Heart left ventricle (tissue), 16 donors: ENCODE measurements around the gene CCR2. TPM values are rescaled to one million over a fixed set of nuclear protein-coding genes. Genes with fewer than 3 reads are reported as not detected.
"Not testable (repeated sequence)": the region's sequence is repeated elsewhere in the genome, so short reads cannot be mapped to it uniquely, and the experiment has no call there.

Experiments used
- ATAC-seq, 4 donors: fragments of 200-7000 bp; cut with Tn5 transposase; one replicate each; pipeline ENCODE4 v1.9.1; 2020 to 2022; ENCODE audit warnings: moderate library complexity in 4 of 4, mild to moderate bottlenecking in 3 of 4, moderate number of reproducible peaks in 1 of 4
- DNase-seq, 5 donors: peaks; one replicate each; pipeline ENCODE4 v3.0.0-alpha.2; 2020
- H3K27ac ChIP-seq, 12 donors: fragments of 200-600 bp; sonication (generic) in 4 of 12; one replicate each; pipeline versions ENCODE4 v1.5.0 to v1.8.0; 2016 to 2022; ENCODE audit warnings: mild to moderate bottlenecking in 2 of 12
- H3K27me3 ChIP-seq, 9 donors: fragments of 200-600 bp; sonication (generic) in 2 of 9; one replicate each; pipeline versions ENCODE4 v1.5.1 to v1.8.0; 2016 to 2022; ENCODE audit warnings: mild to moderate bottlenecking in 3 of 9
- H3K36me3 ChIP-seq, 9 donors: fragments of 200-600 bp; sonication (generic) in 2 of 9; one replicate each; pipeline versions ENCODE4 v1.5.0 to v1.8.0; 2018 to 2022; ENCODE audit warnings: mild to moderate bottlenecking in 2 of 9
- H3K4me1 ChIP-seq, 12 donors: fragments of 200-600 bp; sonication (generic) in 4 of 12; one replicate each; pipeline versions ENCODE4 v1.5.0 to v1.8.0; 2016 to 2022; ENCODE audit warnings: mild to moderate bottlenecking in 3 of 12
- H3K4me3 ChIP-seq, 12 donors: fragments of 200-600 bp; sonication (generic) in 4 of 12; one replicate each; pipeline versions ENCODE4 v1.5.0 to v1.8.0; 2017 to 2022; ENCODE audit warnings: mild to moderate bottlenecking in 9 of 12, moderate library complexity in 4 of 12
- H3K9me3 ChIP-seq, 12 donors: fragments of 200-600 bp; sonication (generic) in 4 of 12; one replicate each; pipeline versions ENCODE4 v1.5.0 to v1.8.0; 2016 to 2022; ENCODE audit warnings: mild to moderate bottlenecking in 1 of 12
- POLR2A ChIP-seq, 2 donors: fragments of 450-650 bp; IDR thresholded peaks; one replicate each; pipeline ENCODE4 v1.6.1; 2017; ENCODE audit warnings: antibody characterized with exemption in 2 of 2, mild to moderate bottlenecking in 2 of 2, moderate library complexity in 2 of 2
- WGBS, 4 donors: extraction: QIAGEN DNeasy Blood & Tissue Kit in 2 of 4; methylation state at CpG; one replicate each; pipeline versions ENCODE4 v1.1.5 to v1.1.7; 2013 to 2018; 5-methylcytosine and 5-hydroxymethylcytosine counted together
- intact Hi-C, 10 donors: fragments of 100-400 bp; cut with DNase I; formaldehyde crosslinking; loops; one replicate each; pipeline versions ENCODE4 v1.11.1 to v1.14.2; 2022
- polyA plus RNA-seq, 2 donors: library from polyadenylated mRNA; stranded (reverse); fragments of 200-250 nt; gene quantifications; one replicate each; pipeline ENCODE4 v1.2.3, GENCODE V29; 2013
- total RNA-seq, 9 donors: library from RNA; depleted of rRNA in 2 of 9; stranded (reverse); fragments of >200 nt in 2 of 9; fragmentation: NEBNext Ultra II Directional in 3 of 9; extraction: Animal tissue kit (Norgen Biotek cat#: 25700) in 3 of 9; gene quantifications; one replicate each; pipeline versions ENCODE4 v1.1.0 to v1.2.4, GENCODE V29; 2016 to 2023
- TF ChIP-seq, protein P1 (sequence below), 12 donors: fragments of 200-600 bp; sonication (generic) in 4 of 12; IDR thresholded peaks; one replicate each; pipeline versions ENCODE4 v1.5.0 to v1.8.0; 2018 to 2022; ENCODE audit warnings: antibody characterized with exemption in 12 of 12, mild to moderate bottlenecking in 5 of 12
- donor health status: ischemic (EF 13 %, LVEDD 7.1; RV severe dilation, severe dysfunction).
- donor health status: healthy with polysubstance abuse.
- donor health status: DM: no; HTN: yes; CAD: no.
- donor health status: DM: no; HTN: no; CAD: no.
- donor health status: ischemic (EF 25% LVEDD 6.9; RV normal size, moderate dysfunction).
- donor health status: ischemic (EF 25% LVEDD 5.7; RV mildly dilated, moderate dysfunction).
- donor health status: healthy.
- donor health status: DM: yes; HTN: yes; CAD: no.
- donor health status: ischemic (EF 35%, LVEDD 5.7; RV mildly dilated, moderate dysfunction).
- donor health status: nonischemic (EF 11% LVEDD 7.7; RV severe dilation, severe dysfunction).
- donor health status: DM: yes; HTN: yes; CAD: no.
- donor health status: PGD.
- donor health status: ischemic (EF 29% LVEDD 5.4; RV normal size, mild dysfunction).
- donor health status: nonischemic (EF 23%, LVEDD 6.1; RV moderate dilation, normal function).

CCR2 gene
- total and polyA plus RNA-seq, 11 donors = 0.23 to 10.5 (median 0.93) TPM

DNA sequence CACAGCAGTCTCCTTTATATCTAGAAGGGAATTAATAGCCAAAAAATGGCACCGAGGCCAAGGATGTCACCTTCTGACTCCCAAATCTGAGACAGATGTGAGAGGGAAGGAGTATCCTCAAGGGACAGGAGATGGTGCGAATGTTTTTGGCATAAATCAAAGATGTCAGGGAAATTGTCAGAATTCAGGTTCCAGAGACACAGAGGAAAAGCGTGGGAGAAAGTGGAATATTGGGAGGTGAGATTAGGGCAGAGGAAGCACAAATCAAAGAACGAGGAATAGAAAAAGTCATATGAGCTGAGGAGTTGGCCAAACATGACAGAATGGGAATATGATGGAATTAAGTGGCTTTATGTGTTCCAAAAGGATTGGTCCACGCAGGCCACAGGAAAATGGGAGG is 46.9 kb downstream of the CCR2 start:
- WGBS, 4 donors = 67 to 82% (median 70%) methylated on average over 5 of the region's 5 CpGs
- TF ChIP-seq, protein P1, sequence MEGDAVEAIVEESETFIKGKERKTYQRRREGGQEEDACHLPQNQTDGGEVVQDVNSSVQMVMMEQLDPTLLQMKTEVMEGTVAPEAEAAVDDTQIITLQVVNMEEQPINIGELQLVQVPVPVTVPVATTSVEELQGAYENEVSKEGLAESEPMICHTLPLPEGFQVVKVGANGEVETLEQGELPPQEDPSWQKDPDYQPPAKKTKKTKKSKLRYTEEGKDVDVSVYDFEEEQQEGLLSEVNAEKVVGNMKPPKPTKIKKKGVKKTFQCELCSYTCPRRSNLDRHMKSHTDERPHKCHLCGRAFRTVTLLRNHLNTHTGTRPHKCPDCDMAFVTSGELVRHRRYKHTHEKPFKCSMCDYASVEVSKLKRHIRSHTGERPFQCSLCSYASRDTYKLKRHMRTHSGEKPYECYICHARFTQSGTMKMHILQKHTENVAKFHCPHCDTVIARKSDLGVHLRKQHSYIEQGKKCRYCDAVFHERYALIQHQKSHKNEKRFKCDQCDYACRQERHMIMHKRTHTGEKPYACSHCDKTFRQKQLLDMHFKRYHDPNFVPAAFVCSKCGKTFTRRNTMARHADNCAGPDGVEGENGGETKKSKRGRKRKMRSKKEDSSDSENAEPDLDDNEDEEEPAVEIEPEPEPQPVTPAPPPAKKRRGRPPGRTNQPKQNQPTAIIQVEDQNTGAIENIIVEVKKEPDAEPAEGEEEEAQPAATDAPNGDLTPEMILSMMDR (IDR thresholded peaks at IDR 0.05) = no peak
- no peak for TF ChIP-seq POLR2A (IDR thresholded peaks at IDR 0.05)
- intact Hi-C loops = no loop called here

GRCh38 chr3:46401579-46401978 is 47.7 kb downstream of the CCR2 start:
- TF ChIP-seq POLR2A (IDR thresholded peaks at IDR 0.05) = no peak
- TF ChIP-seq, protein P1 (IDR thresholded peaks at IDR 0.05) = no peak
- no peak overlapping the region for H3K4me3 ChIP-seq
- no peaks in the 10 kb centered on the region for H3K36me3 ChIP-seq
- WGBS, 4 donors = 92 to 94% (median 94%) methylated on average over 2 of the region's 2 CpGs
- peaks cover 0 to 47% (median 10%) of the 10 kb centered on the region in 12 donors for H3K4me1 ChIP-seq
- no peaks in the 10 kb centered on the region for H3K27me3 ChIP-seq
- no peak overlapping the region for H3K27ac ChIP-seq
- intact Hi-C loops = no loop called here
- ATAC-seq = no peak
- no peaks in the 10 kb centered on the region for H3K9me3 ChIP-seq
- no peak for DNase-seq

More for the DNA sequence above, 46.9 kb downstream of the CCR2 start:
- Histone ChIP-seq H3K27ac (no peak overlapping the region), H3K27me3 (no peaks in the 10 kb centered on the region), H3K4me1 (peaks cover 0 to 49% (median 7%) of the 10 kb centered on the region in 12 donors), H3K4me3 (no peak overlapping the region), H3K9me3 (no peaks in the 10 kb centered on the region), H3K36me3 (no peaks in the 10 kb centered on the region)
- ATAC-seq (no peak), DNase-seq (no peak)

- DNase-seq, H3K9me3 ChIP-seq, H3K27me3 ChIP-seq, H3K27ac ChIP-seq, H3K4me3 ChIP-seq, ATAC-seq, intact Hi-C loops, H3K36me3 ChIP-seq: not testable (repeated sequence)
- WGBS, 4 donors = 95 to 98% (median 95%) methylated on average over 4 of the region's 4 CpGs
- H3K4me1 ChIP-seq = peaks cover 0 to 54% (median 15%) of the 10 kb centered on the region in 12 donors
These were observed 49.0 kb downstream of the CCR2 start for GRCh38 chr3:46402902-46403301.

GRCh38 chr3:46405301-46406019 is 51.5 kb downstream of the CCR2 start:
- intact Hi-C loops = no loop called here
- 45 to 59% (median 51%) methylated on average over 11 of the region's 11 CpGs for WGBS, 4 donors
- H3K9me3 ChIP-seq = no peaks in the 10 kb centered on the region
- ATAC-seq = peak in 2 of 4 donors; percentile 2 to 15
- peaks cover 0 to 60% (median 28%) of the 10 kb centered on the region in 12 donors for H3K4me1 ChIP-seq
- TF ChIP-seq, protein P1 (IDR thresholded peaks at IDR 0.05) = no peak
- no peak for TF ChIP-seq POLR2A (IDR thresholded peaks at IDR 0.05)
- peaks cover 0 to 7% (median 0%) of the 10 kb centered on the region in 9 donors for H3K36me3 ChIP-seq
- H3K4me3 ChIP-seq = peak overlapping the region in 2 of 12 donors; percentile 15 to 16
- no peak for DNase-seq
- no peaks in the 10 kb centered on the region for H3K27me3 ChIP-seq
- H3K27ac ChIP-seq = peak overlapping the region; percentile 1 to 94 (median 77)
